GM19193 (cell line): ENCODE results near the gene MALAT1.

Experiments used
- POLR2A ChIP-seq: IDR thresholded peaks from 4 replicates; pipeline ENCODE4 v1.6.1; 2011; ENCODE audit not compliant: insufficient read depth, insufficient read length; ENCODE audit errors: extremely low read depth

MALAT1 gene

DNA sequence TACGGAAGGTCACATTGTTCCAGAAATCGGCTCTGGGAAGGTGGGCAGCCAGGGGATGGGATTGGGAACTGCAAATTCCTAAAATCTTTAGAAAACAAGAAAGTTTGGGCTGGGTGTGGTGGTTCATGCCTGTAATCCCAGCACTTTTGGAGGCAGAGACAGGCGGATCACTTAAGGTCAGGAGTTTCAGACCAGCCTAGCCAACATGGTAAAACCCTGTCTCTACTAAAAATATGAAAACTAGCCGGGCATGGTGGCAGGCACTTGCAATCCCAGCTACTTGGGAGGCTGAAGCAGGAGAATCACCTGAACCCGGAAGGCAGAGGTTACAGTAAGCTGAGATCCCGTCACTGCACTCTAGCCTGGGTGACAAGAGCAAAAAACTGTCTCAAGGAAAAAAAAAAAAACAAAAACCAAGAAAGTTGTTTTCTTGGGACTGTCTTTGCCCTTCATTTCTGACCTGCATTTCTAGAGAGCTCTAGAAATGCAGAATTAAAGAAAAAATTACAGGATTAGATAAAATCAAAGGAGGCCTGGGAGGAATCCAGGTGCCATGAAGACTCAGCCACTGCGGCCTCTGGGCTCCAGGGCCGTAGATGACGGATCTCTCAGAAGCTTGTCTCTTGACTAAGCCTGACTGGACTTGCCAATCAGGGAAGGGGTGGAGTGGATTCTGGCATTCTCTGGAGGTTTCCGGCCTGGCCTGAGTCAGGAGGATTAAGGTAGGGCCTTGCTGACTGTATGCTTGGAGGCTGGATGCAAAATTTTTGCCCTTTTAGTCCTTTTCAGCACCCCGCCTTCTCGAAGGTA lies 5.3 kb upstream of the MALAT1 start:
- TF ChIP-seq POLR2A = peak; percentile 61

- no peak for TF ChIP-seq POLR2A
Measured at GRCh38 chr11:65496304-65497140, 2.3 kb upstream of the MALAT1 start.

GRCh38 chr11:65497141-65498041 lies 1.5 kb upstream of the MALAT1 start:
- peak; percentile 76 for TF ChIP-seq POLR2A

- peak; percentile 48 for TF ChIP-seq POLR2A
Measured at GRCh38 chr11:65498042-65498726, 661 bp upstream of the MALAT1 start.

DNA sequence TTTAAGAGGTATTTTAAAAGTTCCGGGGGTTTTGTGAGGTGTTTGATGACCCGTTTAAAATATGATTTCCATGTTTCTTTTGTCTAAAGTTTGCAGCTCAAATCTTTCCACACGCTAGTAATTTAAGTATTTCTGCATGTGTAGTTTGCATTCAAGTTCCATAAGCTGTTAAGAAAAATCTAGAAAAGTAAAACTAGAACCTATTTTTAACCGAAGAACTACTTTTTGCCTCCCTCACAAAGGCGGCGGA lies 193 bp upstream of the MALAT1 start:
- TF ChIP-seq POLR2A = no peak

DNA sequence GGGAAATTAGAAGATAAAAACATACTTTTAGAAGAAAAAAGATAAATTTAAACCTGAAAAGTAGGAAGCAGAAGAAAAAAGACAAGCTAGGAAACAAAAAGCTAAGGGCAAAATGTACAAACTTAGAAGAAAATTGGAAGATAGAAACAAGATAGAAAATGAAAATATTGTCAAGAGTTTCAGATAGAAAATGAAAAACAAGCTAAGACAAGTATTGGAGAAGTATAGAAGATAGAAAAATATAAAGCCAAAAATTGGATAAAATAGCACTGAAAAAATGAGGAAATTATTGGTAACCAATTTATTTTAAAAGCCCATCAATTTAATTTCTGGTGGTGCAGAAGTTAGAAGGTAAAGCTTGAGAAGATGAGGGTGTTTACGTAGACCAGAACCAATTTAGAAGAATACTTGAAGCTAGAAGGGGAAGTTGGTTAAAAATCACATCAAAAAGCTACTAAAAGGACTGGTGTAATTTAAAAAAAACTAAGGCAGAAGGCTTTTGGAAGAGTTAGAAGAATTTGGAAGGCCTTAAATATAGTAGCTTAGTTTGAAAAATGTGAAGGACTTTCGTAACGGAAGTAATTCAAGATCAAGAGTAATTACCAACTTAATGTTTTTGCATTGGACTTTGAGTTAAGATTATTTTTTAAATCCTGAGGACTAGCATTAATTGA lies 1.0 kb downstream of the MALAT1 start:
- TF ChIP-seq POLR2A = no peak

DNA sequence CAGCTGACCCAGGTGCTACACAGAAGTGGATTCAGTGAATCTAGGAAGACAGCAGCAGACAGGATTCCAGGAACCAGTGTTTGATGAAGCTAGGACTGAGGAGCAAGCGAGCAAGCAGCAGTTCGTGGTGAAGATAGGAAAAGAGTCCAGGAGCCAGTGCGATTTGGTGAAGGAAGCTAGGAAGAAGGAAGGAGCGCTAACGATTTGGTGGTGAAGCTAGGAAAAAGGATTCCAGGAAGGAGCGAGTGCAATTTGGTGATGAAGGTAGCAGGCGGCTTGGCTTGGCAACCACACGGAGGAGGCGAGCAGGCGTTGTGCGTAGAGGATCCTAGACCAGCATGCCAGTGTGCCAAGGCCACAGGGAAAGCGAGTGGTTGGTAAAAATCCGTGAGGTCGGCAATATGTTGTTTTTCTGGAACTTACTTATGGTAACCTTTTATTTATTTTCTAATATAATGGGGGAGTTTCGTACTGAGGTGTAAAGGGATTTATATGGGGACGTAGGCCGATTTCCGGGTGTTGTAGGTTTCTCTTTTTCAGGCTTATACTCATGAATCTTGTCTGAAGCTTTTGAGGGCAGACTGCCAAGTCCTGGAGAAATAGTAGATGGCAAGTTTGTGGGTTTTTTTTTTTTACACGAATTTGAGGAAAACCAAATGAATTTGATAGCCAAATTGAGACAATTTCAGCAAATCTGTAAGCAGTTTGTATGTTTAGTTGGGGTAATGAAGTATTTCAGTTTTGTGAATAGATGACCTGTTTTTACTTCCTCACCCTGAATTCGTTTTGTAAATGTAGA lies 1.7 kb downstream of the MALAT1 start:
- TF ChIP-seq POLR2A = peak; percentile 98

GRCh38 chr11:65501186-65501471 lies 2.3 kb downstream of the MALAT1 start:
- TF ChIP-seq POLR2A = no peak

GRCh38 chr11:65501472-65502273 lies 2.8 kb downstream of the MALAT1 start:
- peak; percentile 44 for TF ChIP-seq POLR2A

GRCh38 chr11:65502274-65502554 lies 3.4 kb downstream of the MALAT1 start:
- TF ChIP-seq POLR2A = peak; percentile 17

- peak; percentile 68 for TF ChIP-seq POLR2A
Measured at GRCh38 chr11:65502555-65503367, 3.9 kb downstream of the MALAT1 start.

DNA sequence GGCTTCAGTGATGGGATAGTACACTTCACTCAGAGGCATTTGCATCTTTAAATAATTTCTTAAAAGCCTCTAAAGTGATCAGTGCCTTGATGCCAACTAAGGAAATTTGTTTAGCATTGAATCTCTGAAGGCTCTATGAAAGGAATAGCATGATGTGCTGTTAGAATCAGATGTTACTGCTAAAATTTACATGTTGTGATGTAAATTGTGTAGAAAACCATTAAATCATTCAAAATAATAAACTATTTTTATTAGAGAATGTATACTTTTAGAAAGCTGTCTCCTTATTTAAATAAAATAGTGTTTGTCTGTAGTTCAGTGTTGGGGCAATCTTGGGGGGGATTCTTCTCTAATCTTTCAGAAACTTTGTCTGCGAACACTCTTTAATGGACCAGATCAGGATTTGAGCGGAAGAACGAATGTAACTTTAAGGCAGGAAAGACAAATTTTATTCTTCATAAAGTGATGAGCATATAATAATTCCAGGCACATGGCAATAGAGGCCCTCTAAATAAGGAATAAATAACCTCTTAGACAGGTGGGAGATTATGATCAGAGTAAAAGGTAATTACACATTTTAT lies 4.6 kb downstream of the MALAT1 start:
- TF ChIP-seq POLR2A = peak; percentile 62
